Islet of Langerhans (tissue), 1 donor: ENCODE data around the gene AGR3.
"Not testable (repeated sequence)": the region's sequence is repeated elsewhere in the genome, so short reads cannot be mapped to it uniquely, and the experiment has no call there.

Source experiments
- FAIRE-seq: peaks from one replicate; lab custom pipeline; 2011; peaks lifted over from hg19 to GRCh38; lab: Jason Lieb, UNC

AGR3 gene

DNA sequence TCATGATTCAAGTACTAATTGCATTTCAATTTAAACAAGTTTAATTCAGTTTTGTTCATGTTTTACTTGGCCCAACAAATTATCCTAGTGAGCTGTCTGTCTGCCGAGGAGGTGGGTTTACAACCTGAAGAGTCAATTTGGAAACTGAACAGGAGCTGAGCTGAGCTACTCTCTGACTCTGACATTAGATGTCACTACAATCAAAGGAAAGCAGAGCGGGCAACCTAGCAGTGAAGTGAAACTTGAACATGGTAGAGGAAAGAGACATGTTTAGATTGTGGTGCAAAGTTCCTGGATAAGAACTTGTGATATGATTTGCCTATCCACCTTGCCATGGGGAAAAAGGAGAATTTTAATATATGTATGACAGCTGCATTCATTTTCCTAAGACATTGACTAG, 9.6 kb upstream of the AGR3 start:
- peak; percentile 74 for FAIRE-seq

DNA sequence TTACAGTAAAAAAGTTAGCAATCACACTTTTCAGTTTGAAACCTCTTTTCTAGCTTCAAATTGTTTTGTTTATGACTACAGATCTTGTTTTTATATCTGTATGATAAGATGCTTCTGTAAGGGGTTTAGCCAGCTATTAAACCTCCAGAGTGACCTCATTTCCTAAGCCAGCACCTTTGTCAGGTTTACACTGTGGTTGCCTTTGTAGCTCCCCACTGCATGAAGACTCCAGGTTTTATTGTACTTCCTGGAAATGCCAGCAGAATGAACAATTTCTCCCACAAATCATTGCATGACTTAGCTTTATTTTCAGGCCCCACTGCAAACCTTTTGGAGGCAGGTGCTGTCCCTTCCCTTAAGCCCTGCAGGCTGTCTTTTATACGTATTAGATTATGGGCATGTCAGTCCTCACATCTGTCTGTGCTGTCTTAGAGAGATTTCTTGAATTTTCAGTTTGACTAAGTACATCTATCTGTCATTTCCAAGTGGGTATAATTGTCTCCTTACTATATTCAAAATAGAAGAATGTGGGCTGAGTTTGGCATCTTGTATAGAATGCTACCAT, 8.2 kb upstream of the AGR3 start:
- FAIRE-seq: no peak

DNA sequence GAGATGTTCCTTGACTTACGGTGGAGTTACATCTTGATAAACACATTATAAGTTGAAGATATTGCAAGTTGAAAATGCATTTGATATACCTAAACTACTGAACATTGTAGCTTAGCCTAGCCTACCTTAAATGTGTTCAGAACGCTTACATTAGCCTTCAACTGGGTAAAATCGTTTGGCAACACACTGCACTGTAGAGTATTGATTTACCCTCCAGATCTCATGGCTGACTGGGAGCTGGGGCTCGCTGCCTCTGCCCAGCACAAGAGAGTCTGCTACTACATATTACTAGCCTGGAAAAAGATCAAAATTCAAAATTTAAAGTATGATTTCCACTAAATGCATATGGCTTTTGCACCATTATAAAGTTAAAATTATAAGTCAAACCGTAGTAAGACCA, 7.5 kb upstream of the AGR3 start:
- FAIRE-seq: no peak

DNA sequence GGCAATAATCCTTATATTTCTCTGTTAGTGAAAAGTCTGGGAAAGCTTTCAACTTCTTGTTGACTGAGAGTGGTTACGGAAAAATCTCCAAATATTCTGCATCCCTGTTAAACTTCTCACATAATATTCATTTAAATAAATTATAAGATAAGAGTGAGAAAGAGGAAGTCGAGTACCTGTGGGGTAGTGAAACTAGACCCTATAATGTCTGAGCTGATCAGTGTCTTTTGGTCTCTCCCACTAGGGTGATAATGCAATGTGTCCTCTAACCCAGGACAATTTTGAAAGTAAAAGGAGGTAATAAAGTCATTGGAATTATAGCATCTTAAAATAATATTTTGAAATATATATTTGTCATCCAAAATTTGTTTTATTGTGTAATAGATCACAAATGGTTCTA, 2.1 kb upstream of the AGR3 start:
- no peak for FAIRE-seq

DNA sequence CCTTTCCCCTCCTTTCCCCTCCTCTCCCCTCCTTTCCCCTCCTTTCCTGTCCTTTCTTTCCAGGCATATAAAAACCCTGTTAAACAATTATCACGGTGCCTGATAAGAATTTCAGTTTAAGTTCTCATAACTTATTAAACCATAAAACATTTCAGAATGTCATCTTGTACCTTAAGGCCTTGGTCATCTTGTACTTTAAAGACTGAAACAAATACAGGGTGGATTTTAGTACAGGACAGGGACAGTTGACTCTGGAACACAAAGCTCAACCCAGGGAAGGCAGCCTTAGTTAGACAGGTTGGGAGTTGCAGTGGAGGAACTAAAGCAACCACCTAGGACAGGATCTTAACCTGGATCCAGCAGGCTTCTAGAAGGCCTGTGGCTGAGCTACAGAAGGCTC, 1.2 kb downstream of the AGR3 start:
- no peak for FAIRE-seq

DNA sequence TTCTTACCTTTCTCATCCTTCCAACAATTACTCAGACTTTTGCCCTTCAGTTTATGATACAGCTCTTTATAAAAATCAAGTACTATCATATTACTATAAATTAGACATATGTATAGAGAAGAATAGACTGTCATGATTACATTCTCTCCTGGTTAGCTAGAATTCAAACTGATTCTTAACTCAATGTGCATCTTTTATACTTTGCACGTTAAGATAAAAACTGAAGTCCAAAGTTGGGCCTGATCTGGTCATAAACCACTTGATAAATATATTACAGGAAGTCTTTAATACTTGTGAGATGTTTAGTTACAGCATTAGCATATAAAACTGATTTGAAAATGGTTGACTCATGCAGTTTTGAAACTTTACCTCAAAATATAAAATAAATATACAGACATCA, 2.6 kb downstream of the AGR3 start:
- peak; percentile 53 for FAIRE-seq

DNA sequence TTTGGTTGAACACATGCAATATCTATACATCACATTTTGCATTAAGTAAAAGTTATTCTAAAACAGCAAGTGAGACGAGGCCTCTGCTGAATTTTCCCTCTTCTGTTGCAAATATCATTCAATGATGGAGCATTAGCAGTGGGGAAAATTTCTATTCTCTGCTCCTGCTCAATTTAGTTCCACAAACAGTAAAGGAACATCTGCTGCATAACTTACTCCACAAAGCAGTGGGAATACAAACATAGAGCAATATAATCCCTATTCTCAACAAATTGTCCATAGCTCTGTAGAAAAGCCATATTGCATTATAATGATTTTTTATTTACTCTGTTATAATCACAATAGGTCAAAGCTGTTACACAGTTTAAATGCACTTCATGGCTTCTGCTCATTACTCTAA, 5.9 kb downstream of the AGR3 start:
- FAIRE-seq: no peak

DNA sequence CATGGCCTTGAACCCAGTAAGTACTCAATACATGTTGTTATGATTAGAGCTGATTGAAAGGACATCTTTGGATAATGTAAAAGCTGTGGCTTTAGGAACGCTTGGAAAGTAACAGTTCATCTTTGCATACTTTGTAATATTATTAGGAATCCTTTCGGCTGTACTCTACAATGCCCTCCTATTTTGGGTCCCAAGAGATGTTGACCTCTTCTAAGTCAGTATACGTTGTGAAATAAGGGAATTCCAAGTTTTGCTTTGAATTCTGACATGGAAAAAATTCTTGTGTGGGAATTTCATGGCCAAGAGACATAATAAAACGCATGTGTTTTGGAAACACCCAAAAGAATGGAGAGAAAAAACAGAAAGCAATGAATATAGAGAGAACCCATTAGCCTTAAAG, 7.7 kb downstream of the AGR3 start:
- no peak for FAIRE-seq

DNA sequence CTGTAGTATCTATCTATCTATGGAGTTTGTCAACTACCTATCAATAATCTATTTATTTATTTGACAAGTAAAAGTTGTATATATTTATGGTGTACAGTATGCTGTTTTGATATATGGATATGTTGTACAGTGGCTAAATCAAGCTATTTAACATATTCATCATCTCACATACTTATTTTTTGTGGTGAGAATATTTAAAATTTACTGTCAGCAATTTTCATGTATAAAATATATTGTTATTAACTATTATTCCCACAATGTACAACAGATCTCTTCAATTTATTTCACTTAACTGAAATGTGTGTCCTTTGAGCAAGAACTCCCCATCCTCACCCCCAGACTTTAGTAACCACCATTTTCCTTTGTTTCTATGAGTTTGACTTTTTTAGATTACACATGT, 14.5 kb downstream of the AGR3 start:
- FAIRE-seq: no peak

DNA sequence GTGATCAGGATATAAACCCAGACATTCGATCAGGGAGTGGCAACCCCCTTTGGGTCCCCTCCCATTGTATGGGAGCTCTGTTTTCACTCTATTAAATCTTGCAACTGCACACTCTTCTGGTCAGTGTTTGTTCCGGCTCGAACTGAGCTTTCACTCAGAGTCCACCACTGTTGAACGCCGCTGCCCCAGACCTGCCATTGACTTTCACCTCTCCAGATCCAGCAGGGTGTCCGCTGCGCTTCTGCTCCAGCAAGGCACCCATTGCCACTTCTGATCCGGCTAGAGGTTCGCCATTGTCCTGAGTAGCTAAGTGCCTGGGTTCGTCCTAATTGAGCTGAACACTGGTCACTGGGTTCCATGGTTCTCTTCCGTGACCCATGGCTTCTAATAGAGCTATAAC, 28.6 kb downstream of the AGR3 start:
- FAIRE-seq: not testable (repeated sequence)

DNA sequence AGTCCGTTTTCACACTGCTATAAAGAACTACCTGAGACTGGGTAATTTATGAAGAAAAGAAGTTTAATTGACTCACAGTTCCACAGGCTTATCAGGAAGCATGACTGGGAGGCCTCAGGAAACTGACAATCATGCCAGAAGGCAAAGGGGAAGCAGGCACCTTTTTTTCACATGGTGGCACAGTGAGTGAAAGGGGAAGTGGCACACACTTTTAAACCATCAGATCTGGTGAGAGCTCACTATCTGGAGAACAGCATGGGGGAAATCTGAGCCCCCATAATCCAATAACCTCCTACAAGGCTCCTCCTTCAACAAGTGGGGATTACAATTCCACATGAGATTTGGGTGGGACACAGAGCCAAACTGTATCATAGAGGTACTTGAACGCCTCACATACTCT, 30.0 kb downstream of the AGR3 start:
- FAIRE-seq: no peak

DNA sequence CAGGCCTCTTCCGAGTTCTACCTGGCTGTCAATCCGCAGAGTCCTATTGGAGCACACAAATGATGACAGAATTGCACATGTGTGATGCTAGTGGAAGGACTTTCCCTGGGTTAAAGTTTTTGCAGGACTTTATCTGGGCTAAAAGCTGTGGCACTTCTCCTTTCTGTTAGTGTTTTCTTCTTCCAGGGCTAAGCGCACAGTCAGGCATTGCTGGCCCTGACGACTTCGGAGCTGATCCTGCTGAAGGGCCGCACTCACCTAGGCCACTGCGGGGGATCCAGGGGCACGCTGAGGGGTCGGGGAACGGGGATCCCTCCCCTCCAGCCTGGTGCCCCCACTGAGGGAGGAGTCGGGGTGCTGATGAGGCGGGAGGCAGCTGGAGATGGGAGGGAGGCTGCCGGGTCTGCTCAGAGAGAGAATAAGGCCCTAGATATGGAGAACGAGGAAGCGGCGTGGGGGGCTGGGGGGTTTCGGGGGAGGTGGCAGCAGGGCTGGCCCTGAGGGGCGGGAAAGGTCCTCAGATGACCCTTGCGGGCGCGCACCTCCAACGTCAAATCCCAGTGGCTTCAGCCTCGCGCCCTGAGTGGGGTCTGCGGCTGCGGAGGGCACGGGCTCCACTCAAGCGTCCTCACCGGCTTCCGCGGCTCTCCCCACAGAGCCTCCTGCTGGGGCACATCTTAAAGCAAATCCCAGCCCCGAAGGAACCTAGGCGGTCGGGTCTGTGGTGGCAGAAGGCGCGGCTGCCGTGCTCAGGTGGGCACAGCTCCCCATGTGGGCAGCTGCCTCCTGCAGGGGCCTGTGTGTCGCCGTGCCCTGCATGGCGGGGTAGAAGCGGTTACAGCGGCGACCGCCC, 30.9 kb downstream of the AGR3 start:
- no peak for FAIRE-seq

DNA sequence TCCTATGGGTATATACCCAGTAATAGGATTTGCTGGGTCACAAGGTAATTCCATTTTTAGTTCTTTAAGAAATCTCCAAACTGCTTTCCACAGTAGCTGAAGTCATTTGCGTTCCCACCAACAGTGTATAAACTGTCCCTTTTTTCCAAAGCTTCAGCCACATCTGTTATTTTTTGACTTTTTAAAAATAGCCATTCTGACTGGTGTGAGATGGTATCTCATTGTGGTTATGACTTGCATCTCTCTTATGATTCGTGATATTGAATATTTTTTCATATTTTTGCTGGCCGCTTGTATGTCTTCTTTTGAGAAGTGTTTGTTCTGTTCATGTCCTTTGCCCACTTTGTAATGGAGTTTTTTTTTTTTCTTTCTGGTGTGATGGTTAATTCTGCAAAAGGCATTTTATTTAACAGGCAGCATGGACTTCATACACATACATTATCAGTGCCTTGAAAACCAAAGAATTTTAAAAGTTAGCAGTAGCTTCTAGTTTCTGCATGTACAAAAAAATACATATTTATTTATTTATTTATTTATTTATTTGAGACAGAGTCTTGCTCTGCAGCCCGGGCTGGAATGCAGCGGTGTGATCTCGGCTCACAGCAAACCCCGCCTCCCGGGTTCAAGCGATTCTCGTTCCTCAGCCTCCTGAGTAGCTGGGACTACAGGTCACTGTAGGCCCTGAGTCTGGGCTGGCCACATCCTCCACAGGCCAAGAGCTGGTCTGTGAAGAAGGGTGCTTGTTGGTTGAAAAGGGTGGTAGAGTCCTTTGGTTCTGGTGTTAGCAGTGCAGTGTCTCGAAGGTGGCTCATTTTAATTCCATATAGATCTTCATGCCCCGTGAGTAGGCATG, 32.3 kb downstream of the AGR3 start:
- FAIRE-seq: no peak

DNA sequence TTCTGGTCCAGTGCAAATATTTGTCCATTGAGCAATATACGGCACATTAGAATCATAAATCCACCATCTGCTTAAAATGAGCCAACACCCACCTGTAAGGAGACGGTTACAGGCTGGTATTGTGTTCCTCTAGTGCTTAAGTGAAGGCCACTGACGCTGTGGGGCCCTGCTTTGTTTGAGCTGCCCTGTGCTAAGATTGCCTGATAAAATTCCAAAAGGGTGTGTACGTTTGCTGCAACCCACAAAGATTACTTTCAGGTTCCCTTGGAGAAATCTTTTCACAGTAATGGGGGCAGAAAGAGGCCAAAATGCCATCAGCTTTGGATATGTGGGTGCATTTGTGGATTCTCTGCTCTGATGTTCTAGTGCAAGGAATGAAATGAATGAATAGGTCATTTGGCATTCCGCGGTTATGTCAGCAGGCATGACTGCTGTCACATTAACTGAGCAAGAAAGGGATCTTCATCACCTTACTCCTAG, 34.4 kb downstream of the AGR3 start:
- no peak for FAIRE-seq

DNA sequence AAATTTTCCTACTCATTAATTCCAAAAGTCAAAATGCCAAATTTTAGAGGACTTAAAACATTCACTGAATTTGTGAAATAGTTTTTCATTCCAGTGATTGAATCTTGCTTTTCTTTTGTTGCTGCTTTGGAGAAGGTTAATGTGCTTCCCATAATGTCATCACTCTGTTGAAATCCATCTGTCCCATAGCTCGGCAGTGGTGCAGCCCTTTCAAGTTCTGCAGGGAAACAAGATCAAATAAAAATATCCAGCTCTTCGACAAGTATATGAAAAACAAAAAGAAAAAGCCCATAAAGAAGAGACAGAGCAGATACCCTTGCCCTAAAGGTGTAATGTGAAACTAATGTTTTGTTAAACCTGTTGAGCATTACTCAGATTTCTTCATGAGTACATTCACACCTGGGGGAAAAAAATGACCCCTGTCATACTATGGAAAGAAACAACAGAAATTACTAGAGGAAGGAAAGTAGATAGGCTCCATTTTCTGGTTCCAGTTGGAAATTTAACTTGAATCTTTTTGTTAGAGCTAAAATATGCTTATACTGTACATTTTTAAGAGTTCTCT, 35.1 kb downstream of the AGR3 start:
- FAIRE-seq: no peak

DNA sequence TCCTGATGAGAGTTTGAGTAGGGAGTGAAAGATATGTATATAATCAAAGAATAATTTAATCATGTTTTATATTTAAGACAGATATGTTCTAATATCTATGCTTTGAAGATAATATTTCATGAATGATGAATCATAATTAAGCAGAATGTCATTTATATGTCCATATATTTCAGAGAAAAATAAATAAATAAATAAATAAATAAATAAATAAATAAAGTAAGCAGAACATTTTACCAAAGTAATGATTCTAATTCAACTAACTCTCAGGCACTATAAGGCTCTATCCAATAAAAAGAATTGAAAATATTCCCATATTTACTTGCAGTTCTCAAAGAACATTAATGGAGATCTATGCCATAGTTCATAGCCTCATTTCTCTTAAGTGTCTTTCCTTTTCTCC, 36.0 kb downstream of the AGR3 start:
- no peak for FAIRE-seq

DNA sequence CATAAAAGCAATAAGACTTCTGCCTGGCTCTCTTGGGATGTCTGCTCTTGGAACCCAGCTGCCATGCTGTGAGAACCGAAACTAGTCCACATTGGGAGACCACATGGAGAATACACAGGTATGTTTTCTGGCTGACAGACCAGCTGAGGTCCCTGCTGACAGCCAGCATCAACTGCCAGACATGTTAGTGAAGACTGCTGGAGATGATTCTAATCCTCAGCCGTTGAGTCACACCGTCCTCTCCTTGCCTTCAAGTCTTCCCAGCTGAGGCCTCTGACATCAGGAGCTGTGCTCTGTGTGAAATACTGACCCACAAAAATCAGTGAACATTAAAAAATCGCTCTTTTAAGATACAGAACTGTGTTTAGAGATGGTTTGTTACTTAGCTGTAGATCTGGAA, 40.1 kb downstream of the AGR3 start:
- no peak for FAIRE-seq

DNA sequence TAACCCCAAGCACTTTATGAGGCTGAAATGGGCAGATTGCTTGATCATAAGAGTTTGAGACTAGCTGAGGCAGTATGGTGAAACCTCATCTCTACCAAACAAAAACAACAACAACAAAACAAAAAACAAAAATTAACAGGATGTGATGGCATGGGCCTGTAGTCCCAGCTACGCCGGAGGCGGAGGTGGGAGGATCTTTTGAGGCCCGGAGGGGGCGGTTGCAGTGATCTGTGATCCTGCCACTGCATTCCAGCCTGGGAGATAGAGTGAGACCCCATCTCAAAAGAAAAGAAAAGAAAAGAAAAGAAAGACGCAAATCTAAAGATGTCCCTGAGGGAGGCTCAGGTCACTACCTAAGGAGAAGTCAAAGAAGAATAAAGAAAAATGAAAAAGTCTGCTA, 41.7 kb downstream of the AGR3 start:
- no peak for FAIRE-seq

DNA sequence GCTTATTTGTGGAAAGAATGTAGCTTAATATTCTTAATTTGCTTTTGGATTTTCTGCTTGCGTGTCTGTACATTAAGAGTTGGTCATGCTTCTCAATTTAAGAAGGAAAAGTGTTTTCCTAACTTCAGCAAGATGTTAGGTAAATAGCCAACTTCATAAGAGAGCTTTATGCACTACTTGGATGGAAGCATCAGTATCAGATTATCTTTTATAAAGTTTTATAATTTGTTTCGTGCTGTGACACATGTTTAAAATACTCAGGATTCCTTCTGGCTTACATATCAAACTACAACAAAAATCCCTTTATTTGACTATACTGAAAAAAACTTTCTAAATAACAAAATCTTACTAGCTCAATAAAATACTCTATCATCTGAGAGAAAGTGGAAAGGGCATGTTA, 42.1 kb downstream of the AGR3 start:
- FAIRE-seq: no peak

DNA sequence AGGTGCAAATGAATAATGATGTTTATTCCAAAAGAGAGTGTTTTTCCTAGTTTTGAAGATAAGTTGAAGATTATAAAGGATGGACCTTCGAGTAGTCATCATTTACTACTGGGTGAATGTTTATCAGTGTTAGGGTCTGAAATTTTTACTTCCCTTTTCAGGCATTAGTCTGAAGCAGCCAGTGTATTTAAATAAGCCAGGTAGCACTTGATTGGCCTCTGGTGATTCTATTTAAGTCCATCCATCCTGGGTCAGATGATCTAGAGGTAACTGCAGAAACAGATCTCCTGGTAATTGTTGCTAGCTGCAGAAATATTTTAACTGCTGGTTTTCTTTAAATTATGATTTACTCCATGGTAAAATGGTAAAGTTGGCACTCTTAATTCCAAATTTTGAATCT, 42.9 kb downstream of the AGR3 start:
- no peak for FAIRE-seq

DNA sequence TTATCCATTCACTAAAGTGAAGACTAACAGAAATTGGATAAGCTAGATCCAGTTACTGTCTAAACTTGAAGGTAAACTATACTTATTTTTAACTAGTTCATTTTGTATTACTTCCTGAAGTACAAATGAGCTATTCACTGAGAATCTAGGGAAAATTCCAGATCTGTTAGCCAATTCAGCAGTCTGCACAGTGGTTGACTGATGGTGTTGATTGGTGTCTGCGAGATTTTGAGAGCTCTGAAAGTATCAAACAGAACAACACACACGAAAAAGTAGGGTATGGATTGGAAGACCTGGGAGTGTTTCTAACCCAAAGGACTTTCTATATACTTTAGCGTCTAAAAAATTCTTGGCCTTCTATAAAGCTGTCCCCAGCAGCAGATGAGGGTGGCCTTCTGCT, 43.4 kb downstream of the AGR3 start:
- FAIRE-seq: no peak

DNA sequence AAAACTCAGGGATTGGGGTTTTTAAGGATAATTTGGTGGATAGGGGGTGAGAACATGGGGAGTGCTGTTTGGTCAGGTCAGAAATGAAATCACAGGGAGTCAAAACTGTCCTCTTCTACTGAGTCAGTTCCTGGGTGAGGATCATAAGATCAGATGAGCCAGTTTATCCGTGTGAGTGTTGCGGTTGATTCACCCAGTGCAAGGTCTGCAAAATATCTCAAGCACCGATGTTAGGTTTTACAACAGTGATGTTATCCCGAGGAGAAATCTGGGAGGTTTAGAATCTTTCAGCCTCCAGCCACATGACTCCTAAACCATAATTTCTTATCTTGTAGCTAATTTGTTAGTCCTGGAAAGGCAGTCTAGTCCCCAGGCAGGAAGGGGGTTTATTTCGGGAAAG, 45.3 kb downstream of the AGR3 start:
- FAIRE-seq: no peak

DNA sequence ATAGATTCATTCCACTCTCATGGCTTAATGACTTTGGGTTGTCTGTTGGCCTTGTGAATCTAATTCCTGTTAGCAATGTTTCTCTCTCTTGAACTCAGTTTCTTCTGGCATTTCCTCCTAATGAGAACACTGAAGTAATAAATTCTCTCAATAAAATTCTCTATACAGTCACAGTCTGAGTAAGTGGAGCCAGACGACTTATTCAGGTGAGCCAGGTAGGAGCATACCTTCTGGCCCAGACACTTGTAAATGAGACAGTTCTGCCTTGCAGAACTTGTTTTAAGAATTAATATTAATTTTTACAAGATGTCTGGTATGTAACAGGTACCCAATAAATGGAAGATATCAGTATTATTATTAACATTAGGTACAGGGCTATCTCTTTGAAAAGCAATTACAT, 48.4 kb downstream of the AGR3 start:
- FAIRE-seq: no peak
